ENCODE data around the gene POLG.

The POLG gene

GRCh38 chr15:89325039-89325803 is 9.4 kb downstream of the POLG start:
- DNase-seq, result no peak

- no peak for DNase-seq
Measured at GRCh38 chr15:89323825-89324224, 10.8 kb downstream of the POLG start.

GRCh38 chr15:89322822-89323221 is 11.8 kb downstream of the POLG start:
- no peak for DNase-seq

GRCh38 chr15:89321521-89322410 is 12.9 kb downstream of the POLG start:
- no peak for DNase-seq

- no peak for DNase-seq
Measured at GRCh38 chr15:89320200-89320599, 14.4 kb downstream of the POLG start.

GRCh38 chr15:89319678-89320077 is 14.9 kb downstream of the POLG start:
- DNase-seq, result no peak

GRCh38 chr15:89317186-89317720 is 17.4 kb downstream of the POLG start:
- DNase-seq, result no peak

GRCh38 chr15:89316504-89316903 is 18.1 kb downstream of the POLG start:
- no peak for DNase-seq

- no peak for DNase-seq
Measured at GRCh38 chr15:89315375-89315929, 19.2 kb downstream of the POLG start.

- DNase-seq, result no peak
Measured at GRCh38 chr15:89309993-89310392, 24.6 kb downstream of the POLG start.

GRCh38 chr15:89308236-89308635 is 26.4 kb downstream of the POLG start:
- no peak for DNase-seq

- peak; percentile 20 for DNase-seq
Measured at GRCh38 chr15:89307791-89308190, 26.8 kb downstream of the POLG start.

GRCh38 chr15:89307046-89307587 is 27.5 kb downstream of the POLG start:
- DNase-seq, result peak; percentile 14

GRCh38 chr15:89305395-89305794 is 29.2 kb downstream of the POLG start:
- DNase-seq, result no peak

GRCh38 chr15:89303986-89304385 is 30.6 kb downstream of the POLG start:
- DNase-seq, result peak; percentile 10

GRCh38 chr15:89301304-89302089 is 33.1 kb downstream of the POLG start:
- no peak for DNase-seq

GRCh38 chr15:89299896-89300295 is 34.7 kb downstream of the POLG start:
- DNase-seq, result peak; percentile 27

GRCh38 chr15:89293012-89293411 is 41.6 kb downstream of the POLG start:
- no peak for DNase-seq

- no peak for DNase-seq
Measured at GRCh38 chr15:89291934-89292438, 42.6 kb downstream of the POLG start.

- DNase-seq, result no peak
Measured at GRCh38 chr15:89283201-89283600, 51.4 kb downstream of the POLG start.

GRCh38 chr15:89282631-89283030 is 52.0 kb downstream of the POLG start:
- no peak for DNase-seq

- no peak for DNase-seq
Measured at GRCh38 chr15:89278307-89278706, 56.3 kb downstream of the POLG start.
